Transverse colon (tissue), 4 donors: ENCODE results near the gene CEBPB.

Experiments used
- CTCF ChIP-seq, 5 experiments: fragments of 200-600 bp in 3 of 5; fragments of 450-650 bp in 2 of 5; sonication (generic) in 3 of 5; IDR thresholded peaks; 1 replicate in 2 of 5; 2 replicates in 3 of 5; pipeline ENCODE4 v1.5.1; 2016 to 2017; ENCODE audit warnings: antibody characterized with exemption in 5 of 5, inconsistent platforms in 3 of 5, mild to moderate bottlenecking in 2 of 5, moderate library complexity in 1 of 5
- EP300 ChIP-seq: sonication (generic); formaldehyde crosslinking; IDR thresholded peaks from one replicate; pipeline ENCODE4 v1.6.1; 2017; ENCODE audit warnings: antibody characterized with exemption, low read depth
- POLR2A ChIP-seq: fragments of 450-650 bp; IDR thresholded peaks from one replicate; pipeline ENCODE4 v1.6.1; 2016; ENCODE audit warnings: antibody characterized with exemption, mild to moderate bottlenecking, moderate library complexity
- POLR2AphosphoS5 ChIP-seq, 3 donors: sonication (generic); formaldehyde crosslinking; IDR thresholded peaks; one replicate each; pipeline ENCODE4 v1.6.1; 2016; ENCODE audit warnings: antibody characterized with exemption in 3 of 3

GRCh38 chr20:50193836-50194421 is 3.3 kb downstream of the CEBPB start:
- no peak for TF ChIP-seq POLR2A
- TF ChIP-seq CTCF (IDR thresholded peaks at IDR 0.05) = no peak
- no peak for TF ChIP-seq POLR2AphosphoS5 (IDR thresholded peaks at IDR 0.05)
- TF ChIP-seq EP300 = no peak
